GM19372 (cell line): Measurements from ENCODE around the gene LMTK2.
A peak's percentile ranks its signal among the peaks of the same experiment; 100 is the strongest.

Experiments
- ATAC-seq: cut with Tn5 transposase; IDR thresholded peaks from one replicate; pipeline ENCODE4 v1.9.1; 2021; ENCODE audit warnings: mild to moderate bottlenecking, low read depth, moderate library complexity; ENCODE audit not compliant: unreplicated experiment

Gene LMTK2

DNA sequence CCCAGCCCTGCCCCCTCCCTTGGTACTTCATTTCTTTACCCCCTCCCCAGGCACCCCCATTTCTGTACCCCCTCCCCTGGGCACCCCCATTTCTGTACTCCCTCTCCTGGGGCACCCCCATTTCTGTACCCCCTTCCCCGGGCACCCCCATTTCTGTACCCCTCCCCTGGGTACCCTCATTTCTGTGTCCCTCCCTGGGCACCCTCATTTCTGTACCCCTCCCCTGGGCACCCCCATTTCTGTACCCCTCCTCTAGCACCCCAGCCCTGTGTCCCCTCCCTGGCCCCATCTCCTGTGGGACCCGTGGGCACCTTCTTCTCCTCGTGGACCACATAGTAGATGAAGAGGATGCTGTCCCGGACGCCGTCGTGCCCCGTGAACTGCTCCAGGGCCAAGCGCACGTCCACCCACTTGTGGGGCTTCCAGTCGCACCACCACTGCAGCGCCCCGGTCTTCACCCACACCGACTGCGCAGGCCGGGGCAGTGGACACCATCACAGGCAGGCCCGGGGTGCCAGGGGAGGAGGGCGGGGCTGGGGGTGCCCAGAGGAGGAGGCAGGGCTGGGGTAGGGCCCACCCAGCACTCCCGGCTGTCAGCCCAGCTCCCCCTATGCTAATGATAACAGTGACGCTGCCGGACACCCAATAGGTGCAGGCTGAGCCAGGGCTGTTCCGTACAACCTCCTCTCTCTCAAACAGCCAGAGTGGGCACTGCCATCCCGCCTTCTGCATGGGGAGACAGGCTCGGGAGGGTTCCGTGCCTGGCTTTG is 125.0 kb downstream of the LMTK2 start:
- ATAC-seq = no peak

DNA sequence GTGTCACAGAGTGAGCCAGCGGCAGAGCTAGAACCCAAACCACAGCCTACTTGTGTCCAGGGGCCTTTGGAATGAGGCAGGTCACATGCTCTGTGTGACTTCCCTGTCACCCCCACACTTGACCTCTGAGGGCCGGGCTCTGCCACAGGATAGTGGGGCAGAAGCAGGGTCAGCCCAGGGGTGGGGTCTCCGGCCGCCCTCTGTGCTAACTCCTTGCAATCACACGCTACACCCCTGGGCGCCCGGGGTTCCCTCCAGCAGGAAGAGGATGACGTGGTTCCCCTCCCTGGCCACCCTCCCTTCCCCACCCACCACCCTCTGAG is 125.6 kb downstream of the LMTK2 start:
- no peak for ATAC-seq

GRCh38 chr7:98232799-98233198 is 126.1 kb downstream of the LMTK2 start:
- ATAC-seq = no peak

DNA sequence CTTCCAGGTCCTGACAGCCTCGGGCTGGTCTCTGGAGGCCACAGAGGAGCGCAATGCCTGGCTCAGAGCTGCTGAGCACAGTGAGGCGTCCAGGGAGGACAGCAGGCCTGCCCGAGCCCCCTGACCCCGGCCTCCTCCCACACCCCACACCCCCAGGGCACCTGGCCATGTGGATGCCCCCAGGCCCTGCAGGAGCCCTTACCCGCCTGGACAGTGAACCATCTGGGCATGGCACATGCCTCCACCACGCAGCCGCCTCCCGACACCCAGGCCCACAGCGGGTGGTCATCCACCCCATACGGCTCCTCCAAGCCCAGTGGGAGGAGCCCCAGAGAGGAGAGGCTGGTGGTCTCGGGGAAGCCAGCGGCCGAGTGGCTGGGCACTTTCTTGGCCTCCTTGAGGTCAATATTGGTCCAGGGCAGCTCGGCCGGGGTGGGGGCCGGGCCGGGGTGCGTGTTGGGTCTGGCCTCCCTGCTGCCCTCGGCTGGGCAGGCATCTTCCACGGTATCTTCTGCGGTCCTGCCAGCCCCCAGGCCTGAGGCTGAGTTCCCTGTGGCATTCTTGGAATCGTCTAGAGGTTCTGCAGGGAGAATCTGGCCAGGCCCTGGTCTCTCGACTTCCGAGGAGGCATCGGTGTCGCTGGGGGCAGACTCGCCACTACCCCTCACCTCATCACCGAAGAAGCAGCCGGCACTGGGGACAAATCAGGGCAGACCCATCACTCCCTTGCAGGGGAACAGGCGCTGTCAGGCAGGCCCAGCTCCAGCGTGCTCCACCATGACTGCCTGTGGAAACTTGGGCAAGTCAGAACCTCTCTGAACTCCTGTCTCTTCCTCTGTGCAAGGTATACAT is 126.8 kb downstream of the LMTK2 start:
- no peak for ATAC-seq

- no peak for ATAC-seq
These were observed 127.9 kb downstream of the LMTK2 start for GRCh38 chr7:98234429-98235147.

- ATAC-seq = no peak
These were observed 129.2 kb downstream of the LMTK2 start for GRCh38 chr7:98235901-98236300.

DNA sequence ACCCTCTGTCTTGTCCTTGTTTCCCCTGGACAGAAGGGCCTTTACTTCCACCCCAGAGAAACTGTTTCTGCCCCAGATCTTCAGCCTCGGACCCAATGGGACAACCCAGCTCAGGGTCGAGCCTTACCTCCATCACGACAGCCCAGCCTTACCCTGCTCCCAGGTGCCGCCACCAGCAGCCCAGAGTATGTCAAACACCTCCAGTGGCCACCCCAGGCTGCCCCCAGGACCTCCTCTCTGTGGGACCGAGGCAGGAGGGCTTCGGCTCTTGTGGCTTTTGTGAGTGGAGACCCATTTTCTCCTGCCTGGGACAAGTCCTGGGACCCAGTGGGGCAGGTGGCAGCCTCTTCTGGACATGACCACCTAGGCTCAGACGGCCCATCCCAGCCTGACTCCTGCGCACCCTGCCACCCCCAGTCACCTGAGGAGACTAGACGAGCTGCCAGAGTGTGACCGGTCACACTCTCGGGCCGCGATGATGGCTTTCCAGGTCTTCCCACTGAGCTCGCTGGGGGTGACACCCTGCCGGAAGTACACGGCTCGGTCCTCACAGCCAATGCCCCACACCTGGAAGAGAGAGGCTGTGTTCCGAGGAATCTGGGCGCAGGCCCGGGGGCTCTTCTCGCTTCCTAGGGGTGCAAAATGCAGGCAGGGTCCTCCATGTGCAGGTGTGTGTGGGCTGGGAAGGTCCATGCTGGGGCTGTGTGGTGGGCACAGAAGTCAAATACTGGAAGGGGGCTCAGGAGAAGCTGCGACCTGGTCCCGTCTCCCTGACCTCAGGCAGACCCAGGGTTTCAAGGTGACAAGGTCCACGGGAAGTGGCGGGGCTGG is 129.9 kb downstream of the LMTK2 start:
- no peak for ATAC-seq

GRCh38 chr7:98238076-98238475 is 131.4 kb downstream of the LMTK2 start:
- no peak for ATAC-seq

- no peak for ATAC-seq
These were observed 132.3 kb downstream of the LMTK2 start for GRCh38 chr7:98238976-98239375.

DNA sequence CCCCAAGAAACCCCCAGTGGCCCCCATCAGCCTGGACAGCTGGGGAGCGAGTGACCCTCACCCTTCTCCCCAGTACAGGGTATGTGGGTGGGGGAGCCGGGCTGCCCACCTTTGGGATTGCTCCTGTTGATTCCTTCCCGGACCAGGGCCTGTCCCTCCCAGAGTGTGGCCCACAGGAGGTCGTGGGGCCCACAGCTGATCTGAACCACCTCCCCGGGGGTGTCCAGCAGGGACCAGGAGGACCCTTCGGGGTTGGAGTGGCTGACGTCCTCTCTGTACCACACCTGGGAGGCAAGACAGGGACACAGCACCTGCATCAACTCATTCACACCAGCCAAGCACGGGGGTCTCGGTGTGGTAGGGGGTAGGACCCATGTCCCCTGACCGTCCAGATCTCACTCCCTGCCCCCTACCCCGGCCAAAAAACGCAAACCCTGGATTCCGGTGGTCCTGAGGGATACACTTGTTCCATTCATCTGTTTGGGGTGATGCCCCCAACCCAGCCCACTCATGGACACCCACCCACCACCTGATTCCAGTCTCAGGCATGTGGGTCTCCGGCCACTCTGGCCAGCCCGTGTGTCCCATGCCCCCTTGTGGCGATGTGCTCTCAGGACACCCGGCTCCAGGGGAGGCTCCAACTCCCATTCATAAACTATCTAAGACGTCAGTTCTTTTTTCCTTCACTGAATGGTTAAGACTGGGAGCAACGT is 134.5 kb downstream of the LMTK2 start:
- ATAC-seq = no peak

DNA sequence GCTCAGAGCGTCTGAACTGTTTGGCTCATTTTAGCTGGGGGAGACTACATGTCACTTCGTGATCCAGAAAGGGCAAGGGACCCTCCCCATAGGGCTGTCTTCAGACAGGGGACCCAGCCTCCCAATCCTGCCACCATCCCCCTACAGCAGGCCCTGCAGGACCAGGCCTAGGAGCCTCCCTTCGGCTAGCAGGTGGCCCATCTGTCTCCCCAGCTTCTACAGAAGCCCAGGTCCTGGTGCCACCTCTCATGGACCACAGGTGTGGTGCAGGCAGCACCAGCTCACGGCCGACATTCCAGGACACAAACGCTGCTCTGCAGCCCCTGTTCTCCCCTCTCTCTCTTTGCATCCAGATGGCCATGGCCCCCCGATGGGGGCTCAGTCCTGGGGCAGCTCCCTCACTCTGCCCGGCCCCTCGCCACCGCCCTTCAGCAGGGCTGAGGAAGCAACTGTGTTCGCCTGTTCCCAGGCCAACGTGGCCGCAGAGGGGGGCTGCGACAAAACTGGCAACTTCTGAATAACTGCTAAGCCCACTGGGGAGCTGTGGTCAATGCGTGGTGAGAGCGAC is 135.1 kb downstream of the LMTK2 start:
- no peak for ATAC-seq

- no peak for ATAC-seq
These were observed 135.7 kb downstream of the LMTK2 start for GRCh38 chr7:98242342-98242741.

DNA sequence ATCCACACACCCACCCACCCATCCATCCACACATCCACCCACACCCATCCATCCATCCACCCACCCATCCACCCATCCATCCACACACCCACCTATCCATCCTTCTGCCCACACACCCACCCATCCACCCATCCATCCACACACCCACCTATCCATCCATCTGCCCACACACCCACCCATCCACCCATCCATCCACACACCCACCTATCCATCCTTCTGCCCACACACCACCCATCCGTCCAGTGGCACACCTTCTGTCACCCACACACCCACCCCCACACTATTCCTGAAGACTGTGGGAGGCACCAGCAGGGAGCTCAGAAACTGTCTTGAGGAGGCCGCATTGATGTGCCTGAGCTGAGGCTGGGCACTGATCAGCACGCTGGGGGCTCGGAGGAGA is 136.3 kb downstream of the LMTK2 start:
- ATAC-seq = no peak

DNA sequence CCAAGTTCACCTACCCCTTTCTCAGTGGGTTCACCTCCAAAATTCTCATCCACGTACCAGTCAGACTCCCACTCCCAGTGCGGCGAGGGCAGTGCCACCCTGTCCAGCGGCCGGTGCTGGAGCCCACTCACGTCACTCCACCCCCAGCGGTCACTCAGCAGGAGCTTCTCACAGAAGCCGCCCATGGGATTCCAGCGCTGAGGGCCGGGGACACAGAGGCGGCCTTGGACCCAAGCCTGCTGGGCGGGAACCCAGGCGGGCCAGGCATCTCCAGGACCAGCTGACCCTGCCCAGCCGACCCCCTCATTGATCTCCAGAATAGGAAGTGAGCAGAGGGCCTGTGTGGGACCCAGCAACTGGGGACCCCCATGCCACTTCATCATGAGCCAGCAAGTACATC is 138.2 kb downstream of the LMTK2 start:
- ATAC-seq = no peak

- ATAC-seq = no peak
These were observed 141.5 kb downstream of the LMTK2 start for GRCh38 chr7:98248156-98248555.

GRCh38 chr7:98249106-98249505 is 142.4 kb downstream of the LMTK2 start:
- no peak for ATAC-seq

GRCh38 chr7:98250789-98251188 is 144.1 kb downstream of the LMTK2 start:
- ATAC-seq = no peak

- ATAC-seq = peak; percentile 18
These were observed 144.6 kb downstream of the LMTK2 start for GRCh38 chr7:98251231-98251600.

DNA sequence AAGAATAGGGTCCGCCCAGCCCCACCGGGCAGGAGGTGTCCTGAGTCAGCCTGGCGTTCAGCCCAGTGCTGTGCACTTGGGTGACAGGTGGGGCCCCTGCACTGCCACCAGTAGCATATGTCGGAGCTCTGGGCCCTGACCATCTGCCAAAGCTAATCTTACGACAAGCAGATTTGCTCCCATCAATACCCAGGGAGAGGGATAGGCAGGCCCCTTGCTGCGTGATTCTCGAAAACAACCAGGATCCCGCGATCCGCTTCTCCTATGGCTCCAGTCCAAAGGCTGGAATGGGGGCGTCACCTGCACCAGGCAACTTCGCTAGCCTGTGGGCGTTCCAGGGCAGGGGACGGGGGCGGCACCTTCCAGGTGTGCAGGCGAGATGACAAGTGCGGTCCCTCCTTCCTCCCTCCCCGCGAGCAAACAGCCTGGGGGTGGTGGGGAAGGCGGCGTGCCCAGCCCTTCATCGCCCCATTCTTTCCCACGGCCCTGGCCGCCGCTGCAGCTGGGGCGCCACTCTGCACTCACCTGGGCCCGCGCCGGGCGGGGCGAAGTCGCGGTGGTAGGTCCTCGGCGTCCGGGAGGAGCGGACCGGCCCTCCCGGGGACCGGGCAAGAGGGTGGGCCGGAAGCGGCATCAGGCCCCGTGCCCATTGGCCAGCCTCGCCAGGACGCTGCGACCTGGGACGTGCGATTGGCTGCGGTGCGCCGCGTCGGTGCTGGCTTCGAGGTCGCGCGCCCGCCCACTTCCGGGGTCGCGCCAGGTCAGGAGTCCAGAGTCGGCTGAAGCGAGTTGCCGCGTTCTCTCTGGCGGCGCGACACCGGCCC is 145.2 kb downstream of the LMTK2 start, which contains the start of gene TECPR1:
TSS of gene TECPR1 (minus strand) at position 632 of the 824 bp plus-strand sequence. CDS start 6,086 bp downstream, outside the sequence.
- ATAC-seq = peak; percentile 96
